Neural cell (in vitro differentiated cells): ENCODE measurements around the gene IL22.
"Not testable (repeated sequence)": the region's sequence is repeated elsewhere in the genome, so short reads cannot be mapped to it uniquely, and the experiment has no call there.

Experiments used
- EP300 ChIP-seq: fragments of 450-650 bp; conservative IDR thresholded peaks from 2 replicates; pipeline ENCODE4 v1.6.1; 2014; ENCODE audit warnings: antibody characterized with exemption, mild to moderate bottlenecking, moderate library complexity; ENCODE audit not compliant: poor library complexity, severe bottlenecking
- EZH2 ChIP-seq: fragments of 200-600, 300-800 bp; shearing (Covaris generic), sonication (generic); IDR thresholded peaks from 2 replicates; pipeline ENCODE4 v1.6.1; 2014; ENCODE audit warnings: antibody characterized with exemption, low read length, borderline replicate concordance, mild to moderate bottlenecking; ENCODE audit not compliant: insufficient read depth, poor library complexity, severe bottlenecking
- MXI1 ChIP-seq: fragments of 450-650 bp; conservative IDR thresholded peaks from 2 replicates; pipeline ENCODE4 v1.6.1; 2014; ENCODE audit warnings: antibody characterized with exemption, mild to moderate bottlenecking; ENCODE audit not compliant: poor library complexity, severe bottlenecking
- POLR2AphosphoS5 ChIP-seq: IDR thresholded peaks from 2 replicates; pipeline ENCODE4 v1.6.1; 2012
- SMC3 ChIP-seq: fragments of 450-650 bp; conservative IDR thresholded peaks from 2 replicates; pipeline ENCODE4 v1.6.1; 2014; ENCODE audit warnings: antibody characterized with exemption, mild to moderate bottlenecking, moderate library complexity; ENCODE audit not compliant: poor library complexity
- TAF1 ChIP-seq: IDR thresholded peaks from 2 replicates; pipeline ENCODE4 v1.6.1; 2012; ENCODE audit warnings: low read depth
- TF ChIP-seq, protein P1 (sequence below): IDR thresholded peaks from 2 replicates; pipeline ENCODE4 v1.6.1; 2012; ENCODE audit warnings: borderline replicate concordance
- TF ChIP-seq, protein P2 (sequence below): fragments of 450-650 bp; IDR thresholded peaks from 2 replicates; pipeline ENCODE4 v1.5.1; 2014; ENCODE audit warnings: antibody characterized with exemption, mild to moderate bottlenecking, moderate library complexity; ENCODE audit not compliant: poor library complexity, severe bottlenecking

DNA sequence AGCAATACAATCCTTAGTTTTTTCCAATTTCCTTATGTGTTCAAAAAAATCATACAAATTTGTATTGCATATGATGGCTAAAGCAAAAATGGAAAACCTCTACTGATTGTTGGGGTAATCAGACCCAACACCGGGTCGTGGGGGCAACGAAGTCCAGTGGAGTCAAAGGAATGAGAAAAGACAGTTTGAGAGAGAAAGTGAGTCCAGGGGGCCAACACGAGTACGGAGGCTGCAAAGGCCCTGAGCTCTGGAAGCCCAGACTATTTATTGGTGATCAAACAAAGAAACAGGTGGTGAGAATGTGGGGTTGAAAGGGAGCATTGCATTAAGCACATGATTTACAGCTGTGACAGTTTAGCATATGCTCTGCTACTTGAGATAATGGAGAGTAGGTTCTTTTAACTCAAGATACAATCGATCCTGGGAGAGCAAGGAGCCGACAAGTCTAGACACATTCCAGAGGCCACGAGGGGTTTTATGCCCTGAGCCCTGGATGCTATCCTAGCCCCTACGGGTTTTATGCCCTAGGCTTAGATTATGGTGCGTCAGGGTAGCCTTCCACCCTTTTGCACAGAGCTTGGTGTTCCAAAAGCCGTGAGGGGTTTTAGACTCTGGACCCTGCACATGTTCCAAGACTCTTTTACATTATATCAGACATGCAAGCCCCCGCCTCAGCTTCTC lies 44.2 kb downstream of the IL22 start:
- not testable (repeated sequence) for TF ChIP-seq TAF1, EZH2, EP300, POLR2AphosphoS5, SMC3, MXI1
- TF ChIP-seq, protein P1, sequence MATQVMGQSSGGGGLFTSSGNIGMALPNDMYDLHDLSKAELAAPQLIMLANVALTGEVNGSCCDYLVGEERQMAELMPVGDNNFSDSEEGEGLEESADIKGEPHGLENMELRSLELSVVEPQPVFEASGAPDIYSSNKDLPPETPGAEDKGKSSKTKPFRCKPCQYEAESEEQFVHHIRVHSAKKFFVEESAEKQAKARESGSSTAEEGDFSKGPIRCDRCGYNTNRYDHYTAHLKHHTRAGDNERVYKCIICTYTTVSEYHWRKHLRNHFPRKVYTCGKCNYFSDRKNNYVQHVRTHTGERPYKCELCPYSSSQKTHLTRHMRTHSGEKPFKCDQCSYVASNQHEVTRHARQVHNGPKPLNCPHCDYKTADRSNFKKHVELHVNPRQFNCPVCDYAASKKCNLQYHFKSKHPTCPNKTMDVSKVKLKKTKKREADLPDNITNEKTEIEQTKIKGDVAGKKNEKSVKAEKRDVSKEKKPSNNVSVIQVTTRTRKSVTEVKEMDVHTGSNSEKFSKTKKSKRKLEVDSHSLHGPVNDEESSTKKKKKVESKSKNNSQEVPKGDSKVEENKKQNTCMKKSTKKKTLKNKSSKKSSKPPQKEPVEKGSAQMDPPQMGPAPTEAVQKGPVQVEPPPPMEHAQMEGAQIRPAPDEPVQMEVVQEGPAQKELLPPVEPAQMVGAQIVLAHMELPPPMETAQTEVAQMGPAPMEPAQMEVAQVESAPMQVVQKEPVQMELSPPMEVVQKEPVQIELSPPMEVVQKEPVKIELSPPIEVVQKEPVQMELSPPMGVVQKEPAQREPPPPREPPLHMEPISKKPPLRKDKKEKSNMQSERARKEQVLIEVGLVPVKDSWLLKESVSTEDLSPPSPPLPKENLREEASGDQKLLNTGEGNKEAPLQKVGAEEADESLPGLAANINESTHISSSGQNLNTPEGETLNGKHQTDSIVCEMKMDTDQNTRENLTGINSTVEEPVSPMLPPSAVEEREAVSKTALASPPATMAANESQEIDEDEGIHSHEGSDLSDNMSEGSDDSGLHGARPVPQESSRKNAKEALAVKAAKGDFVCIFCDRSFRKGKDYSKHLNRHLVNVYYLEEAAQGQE: not testable (repeated sequence)
- TF ChIP-seq, protein P2, sequence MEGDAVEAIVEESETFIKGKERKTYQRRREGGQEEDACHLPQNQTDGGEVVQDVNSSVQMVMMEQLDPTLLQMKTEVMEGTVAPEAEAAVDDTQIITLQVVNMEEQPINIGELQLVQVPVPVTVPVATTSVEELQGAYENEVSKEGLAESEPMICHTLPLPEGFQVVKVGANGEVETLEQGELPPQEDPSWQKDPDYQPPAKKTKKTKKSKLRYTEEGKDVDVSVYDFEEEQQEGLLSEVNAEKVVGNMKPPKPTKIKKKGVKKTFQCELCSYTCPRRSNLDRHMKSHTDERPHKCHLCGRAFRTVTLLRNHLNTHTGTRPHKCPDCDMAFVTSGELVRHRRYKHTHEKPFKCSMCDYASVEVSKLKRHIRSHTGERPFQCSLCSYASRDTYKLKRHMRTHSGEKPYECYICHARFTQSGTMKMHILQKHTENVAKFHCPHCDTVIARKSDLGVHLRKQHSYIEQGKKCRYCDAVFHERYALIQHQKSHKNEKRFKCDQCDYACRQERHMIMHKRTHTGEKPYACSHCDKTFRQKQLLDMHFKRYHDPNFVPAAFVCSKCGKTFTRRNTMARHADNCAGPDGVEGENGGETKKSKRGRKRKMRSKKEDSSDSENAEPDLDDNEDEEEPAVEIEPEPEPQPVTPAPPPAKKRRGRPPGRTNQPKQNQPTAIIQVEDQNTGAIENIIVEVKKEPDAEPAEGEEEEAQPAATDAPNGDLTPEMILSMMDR: not testable (repeated sequence)
